HepG2 (cell line): ENCODE results near the gene MCAM. TPM values are rescaled to one million over a fixed set of nuclear protein-coding genes. Genes with fewer than 3 reads are reported as not detected.

Experiments
- ARID3A ChIP-seq: IDR thresholded peaks from 2 replicates; pipeline ENCODE4 v1.6.1; 2012; ENCODE audit warnings: low read depth, low read length, improper control_type of control experiment
- BORCS8-MEF2B ChIP-seq: sonication (generic); formaldehyde crosslinking; IDR thresholded peaks from 2 replicates; pipeline ENCODE4 v1.8.0; 2022; ENCODE audit warnings: mild to moderate bottlenecking, missing genetic modification reagents
- CENPX ChIP-seq: sonication (generic); formaldehyde crosslinking; IDR thresholded peaks from 2 replicates; pipeline ENCODE4 v1.9.0; 2021; ENCODE audit warnings: mild to moderate bottlenecking, missing genetic modification reagents, moderate library complexity
- KLF16 ChIP-seq, 2 experiments: sonication (generic) in 1 of 2; formaldehyde crosslinking in 1 of 2; IDR thresholded peaks; 2 replicates each; pipeline versions ENCODE4 v1.6.1 to v1.8.0; 2016 to 2023; ENCODE audit warnings: missing genetic modification reagents in 2 of 2, missing compliant biosample characterization in 1 of 2
- MXI1 ChIP-seq: IDR thresholded peaks from 3 replicates; pipeline ENCODE4 v1.6.1; 2012; ENCODE audit warnings: low read depth, low read length, inconsistent platforms, borderline replicate concordance
- MYC ChIP-seq: sonication (generic); formaldehyde crosslinking; IDR thresholded peaks from 2 replicates; pipeline ENCODE4 v1.9.0; 2021; ENCODE audit warnings: missing genetic modification reagents, borderline replicate concordance
- PATZ1 ChIP-seq: sonication (generic); formaldehyde crosslinking; IDR thresholded peaks from 2 replicates; pipeline ENCODE4 v1.4.0; 2020; ENCODE audit warnings: missing genetic modification reagents
- TAF1 ChIP-seq: sonication (generic); formaldehyde crosslinking; IDR thresholded peaks from 2 replicates; pipeline ENCODE4 v1.4.0; 2020; ENCODE audit warnings: missing genetic modification reagents
- ZBTB25 ChIP-seq: IDR thresholded peaks from 2 replicates; pipeline ENCODE4 v1.6.1; 2018; ENCODE audit warnings: missing genetic modification reagents
- ZFP91 ChIP-seq: sonication (generic); formaldehyde crosslinking; IDR thresholded peaks from 2 replicates; pipeline ENCODE4 v1.9.0; 2022; ENCODE audit warnings: missing genetic modification reagents, mild to moderate bottlenecking, borderline replicate concordance
- ZNF747 ChIP-seq: sonication (generic); formaldehyde crosslinking; IDR thresholded peaks from 2 replicates; pipeline ENCODE4 v1.8.1; 2023; ENCODE audit warnings: missing genetic modification reagents, mild to moderate bottlenecking, borderline replicate concordance
- polyA plus RNA-seq, 8 experiments: library from polyadenylated mRNA; depleted of rRNA in 3 of 8; stranded (reverse) in 7 of 8; unstranded in 1 of 8; fragments of >200 nt; fragmentation: Illumina TruSeq in 4 of 8; extraction: Trizol in 4 of 8; gene quantifications; 2 replicates each; pipeline versions ENCODE4 v1.2.1 to v1.2.3, GENCODE V29; 2011 to 2016; ENCODE audit warnings: low read depth in 4 of 8, missing spikeins in 1 of 8, mixed read lengths in 1 of 8; ENCODE audit not compliant: insufficient read depth in 1 of 8
- total RNA-seq, 5 experiments: library from RNA; depleted of rRNA; stranded (reverse); fragments of >200 nt; fragmentation: Illumina TruSeq; extraction: Trizol; gene quantifications; 2 replicates each; pipeline ENCODE4 v1.2.3, GENCODE V29; 2016; ENCODE audit warnings: low read depth in 1 of 5
- TF ChIP-seq, protein P1 (sequence below): sonication (generic); formaldehyde crosslinking; IDR thresholded peaks from 2 replicates; pipeline ENCODE4 v1.4.0; 2020; ENCODE audit warnings: missing genetic modification reagents
- TF ChIP-seq, protein P2 (sequence below): sonication (generic); formaldehyde crosslinking; IDR thresholded peaks from 2 replicates; pipeline ENCODE4 v1.4.0; 2020; ENCODE audit warnings: missing genetic modification reagents

Gene MCAM
- total and polyA plus RNA-seq, 2 of the 13 experiments (the other 11 are each of a cell fraction or from before 2014, with no cell fraction given), result 12.1 to 15.2 TPM

DNA sequence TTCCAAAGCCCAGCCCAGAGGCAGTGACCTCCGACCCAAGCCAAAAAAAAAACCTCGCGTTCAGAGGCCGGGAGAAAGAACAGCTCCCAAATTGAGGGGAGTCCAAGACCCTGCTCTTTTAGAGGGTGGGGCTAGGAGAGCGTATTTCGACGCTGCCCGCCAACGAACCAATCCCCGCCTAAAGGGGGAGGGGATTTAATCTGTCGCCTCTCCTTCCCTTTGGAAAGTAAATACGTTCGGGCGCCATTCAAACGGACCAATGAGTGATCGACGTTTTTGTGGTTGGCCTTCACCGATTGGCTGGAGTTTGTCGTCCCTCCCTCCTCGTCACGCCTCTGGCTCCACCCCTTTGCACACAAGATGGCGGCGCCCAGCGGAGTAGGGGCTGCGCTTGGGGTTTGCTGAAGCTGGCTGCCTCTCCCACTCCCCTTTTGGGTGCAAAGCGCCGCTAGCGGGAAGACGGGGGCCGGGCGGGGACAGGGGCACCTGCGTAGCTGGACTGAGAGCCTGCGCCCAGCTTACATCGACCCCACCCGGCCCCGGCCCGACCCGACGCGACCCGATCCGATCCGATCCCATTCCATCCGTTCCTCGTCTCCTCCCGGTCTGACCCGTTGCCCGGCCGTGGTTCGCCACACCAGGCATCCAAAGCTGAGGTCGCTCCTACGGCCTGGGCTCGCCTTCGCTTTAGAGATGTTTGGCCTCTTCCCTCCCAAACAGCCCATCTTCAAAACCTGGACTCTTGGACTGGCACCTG lies 17.4 kb upstream of the MCAM start, which contains the start of gene RNF26 (continued):
- TF ChIP-seq, protein P1, sequence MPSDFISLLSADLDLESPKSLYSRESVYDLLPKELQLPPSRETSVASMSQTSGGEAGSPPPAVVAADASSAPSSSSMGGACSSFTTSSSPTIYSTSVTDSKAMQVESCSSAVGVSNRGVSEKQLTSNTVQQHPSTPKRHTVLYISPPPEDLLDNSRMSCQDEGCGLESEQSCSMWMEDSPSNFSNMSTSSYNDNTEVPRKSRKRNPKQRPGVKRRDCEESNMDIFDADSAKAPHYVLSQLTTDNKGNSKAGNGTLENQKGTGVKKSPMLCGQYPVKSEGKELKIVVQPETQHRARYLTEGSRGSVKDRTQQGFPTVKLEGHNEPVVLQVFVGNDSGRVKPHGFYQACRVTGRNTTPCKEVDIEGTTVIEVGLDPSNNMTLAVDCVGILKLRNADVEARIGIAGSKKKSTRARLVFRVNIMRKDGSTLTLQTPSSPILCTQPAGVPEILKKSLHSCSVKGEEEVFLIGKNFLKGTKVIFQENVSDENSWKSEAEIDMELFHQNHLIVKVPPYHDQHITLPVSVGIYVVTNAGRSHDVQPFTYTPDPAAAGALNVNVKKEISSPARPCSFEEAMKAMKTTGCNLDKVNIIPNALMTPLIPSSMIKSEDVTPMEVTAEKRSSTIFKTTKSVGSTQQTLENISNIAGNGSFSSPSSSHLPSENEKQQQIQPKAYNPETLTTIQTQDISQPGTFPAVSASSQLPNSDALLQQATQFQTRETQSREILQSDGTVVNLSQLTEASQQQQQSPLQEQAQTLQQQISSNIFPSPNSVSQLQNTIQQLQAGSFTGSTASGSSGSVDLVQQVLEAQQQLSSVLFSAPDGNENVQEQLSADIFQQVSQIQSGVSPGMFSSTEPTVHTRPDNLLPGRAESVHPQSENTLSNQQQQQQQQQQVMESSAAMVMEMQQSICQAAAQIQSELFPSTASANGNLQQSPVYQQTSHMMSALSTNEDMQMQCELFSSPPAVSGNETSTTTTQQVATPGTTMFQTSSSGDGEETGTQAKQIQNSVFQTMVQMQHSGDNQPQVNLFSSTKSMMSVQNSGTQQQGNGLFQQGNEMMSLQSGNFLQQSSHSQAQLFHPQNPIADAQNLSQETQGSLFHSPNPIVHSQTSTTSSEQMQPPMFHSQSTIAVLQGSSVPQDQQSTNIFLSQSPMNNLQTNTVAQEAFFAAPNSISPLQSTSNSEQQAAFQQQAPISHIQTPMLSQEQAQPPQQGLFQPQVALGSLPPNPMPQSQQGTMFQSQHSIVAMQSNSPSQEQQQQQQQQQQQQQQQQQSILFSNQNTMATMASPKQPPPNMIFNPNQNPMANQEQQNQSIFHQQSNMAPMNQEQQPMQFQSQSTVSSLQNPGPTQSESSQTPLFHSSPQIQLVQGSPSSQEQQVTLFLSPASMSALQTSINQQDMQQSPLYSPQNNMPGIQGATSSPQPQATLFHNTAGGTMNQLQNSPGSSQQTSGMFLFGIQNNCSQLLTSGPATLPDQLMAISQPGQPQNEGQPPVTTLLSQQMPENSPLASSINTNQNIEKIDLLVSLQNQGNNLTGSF (CRISPR knock-in tag), result peak; percentile 62; the same call in 1 of the 2 replicates
- TF ChIP-seq PATZ1 (CRISPR knock-in tag) (peak; percentile 20; the same call in 1 of the 2 replicates), CENPX (CRISPR knock-in tag) (no peak), MYC (peak; percentile 66; the same call in 1 of the 2 replicates), KLF16 (CRISPR knock-in tag; IDR thresholded peaks at IDR 0.05) (peak in 1 of 2 experiments; percentile 37; a peak in 1 of 4 replicates), ARID3A (peak; percentile 15; the same call in 1 of the 2 replicates), BORCS8-MEF2B (peak; percentile 75), ZNF747 (CRISPR knock-in tag) (no peak), ZBTB25 (CRISPR knock-in tag) (peak; percentile 63; the same call in 1 of the 2 replicates), TAF1 (CRISPR knock-in tag) (peak; percentile 88), ZFP91 (CRISPR knock-in tag) (peak; percentile 79), MXI1 (peak; percentile 72; the same call in 1 of the 3 replicates)
- TF ChIP-seq, protein P2, sequence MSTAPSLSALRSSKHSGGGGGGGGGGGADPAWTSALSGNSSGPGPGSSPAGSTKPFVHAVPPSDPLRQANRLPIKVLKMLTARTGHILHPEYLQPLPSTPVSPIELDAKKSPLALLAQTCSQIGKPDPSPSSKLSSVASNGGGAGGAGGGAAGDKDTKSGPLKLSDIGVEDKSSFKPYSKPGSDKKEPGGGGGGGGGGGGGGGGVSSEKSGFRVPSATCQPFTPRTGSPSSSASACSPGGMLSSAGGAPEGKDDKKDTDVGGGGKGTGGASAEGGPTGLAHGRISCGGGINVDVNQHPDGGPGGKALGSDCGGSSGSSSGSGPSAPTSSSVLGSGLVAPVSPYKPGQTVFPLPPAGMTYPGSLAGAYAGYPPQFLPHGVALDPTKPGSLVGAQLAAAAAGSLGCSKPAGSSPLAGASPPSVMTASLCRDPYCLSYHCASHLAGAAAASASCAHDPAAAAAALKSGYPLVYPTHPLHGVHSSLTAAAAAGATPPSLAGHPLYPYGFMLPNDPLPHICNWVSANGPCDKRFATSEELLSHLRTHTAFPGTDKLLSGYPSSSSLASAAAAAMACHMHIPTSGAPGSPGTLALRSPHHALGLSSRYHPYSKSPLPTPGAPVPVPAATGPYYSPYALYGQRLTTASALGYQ (CRISPR knock-in tag), result peak; percentile 52; the same call in 1 of the 2 replicates
